C4-2B (cell line): ENCODE measurements around the gene ANKMY1.

Experiments used
- ZFX ChIP-seq: fragments of 450-650 bp; IDR thresholded peaks from 2 replicates; pipeline ENCODE4 v1.6.1; 2017
- TF ChIP-seq, protein P1 (sequence below): fragments of 450-650 bp; conservative IDR thresholded peaks from 2 replicates; pipeline ENCODE4 v1.5.1; 2017; ENCODE audit warnings: mild to moderate bottlenecking

- TF ChIP-seq, protein P1, sequence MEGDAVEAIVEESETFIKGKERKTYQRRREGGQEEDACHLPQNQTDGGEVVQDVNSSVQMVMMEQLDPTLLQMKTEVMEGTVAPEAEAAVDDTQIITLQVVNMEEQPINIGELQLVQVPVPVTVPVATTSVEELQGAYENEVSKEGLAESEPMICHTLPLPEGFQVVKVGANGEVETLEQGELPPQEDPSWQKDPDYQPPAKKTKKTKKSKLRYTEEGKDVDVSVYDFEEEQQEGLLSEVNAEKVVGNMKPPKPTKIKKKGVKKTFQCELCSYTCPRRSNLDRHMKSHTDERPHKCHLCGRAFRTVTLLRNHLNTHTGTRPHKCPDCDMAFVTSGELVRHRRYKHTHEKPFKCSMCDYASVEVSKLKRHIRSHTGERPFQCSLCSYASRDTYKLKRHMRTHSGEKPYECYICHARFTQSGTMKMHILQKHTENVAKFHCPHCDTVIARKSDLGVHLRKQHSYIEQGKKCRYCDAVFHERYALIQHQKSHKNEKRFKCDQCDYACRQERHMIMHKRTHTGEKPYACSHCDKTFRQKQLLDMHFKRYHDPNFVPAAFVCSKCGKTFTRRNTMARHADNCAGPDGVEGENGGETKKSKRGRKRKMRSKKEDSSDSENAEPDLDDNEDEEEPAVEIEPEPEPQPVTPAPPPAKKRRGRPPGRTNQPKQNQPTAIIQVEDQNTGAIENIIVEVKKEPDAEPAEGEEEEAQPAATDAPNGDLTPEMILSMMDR = no peak
- TF ChIP-seq ZFX = no peak
These were observed 58.2 kb downstream of the ANKMY1 start for GRCh38 chr2:240499309-240500301.
